Activated CD8-positive, alpha-beta T cell treated with anti-CD3 and anti-CD28 coated beads for 36 hours (primary cell): Measurements from ENCODE around the gene KIAA2012. TPM values are rescaled to one million over a fixed set of nuclear protein-coding genes. Genes with fewer than 3 reads are reported as not detected.
A peak's percentile ranks its signal among the peaks of the same experiment; 100 is the strongest.

Source experiments
- ATAC-seq: fragments of 200-7000 bp; cut with Tn5 transposase; one replicate; pipeline ENCODE4 v1.10.0; 2021; ENCODE audit warnings: mild to moderate bottlenecking, moderate library complexity
- CTCF ChIA-PET: fragments of 350-600 bp; sonication (Branson Sonifier 250); formaldehyde crosslinking; loops from one replicate; lab custom pipeline; 2021; ENCODE audit warnings: antibody characterized with exemption; lab: Charles Lee
- POLR2A ChIA-PET: fragments of 350-600 bp; sonication (Branson Sonifier 250); formaldehyde crosslinking; loops from one replicate; lab custom pipeline; 2021; ENCODE audit warnings: antibody characterized with exemption; lab: Charles Lee
- DNase-seq: peaks from one replicate; pipeline ENCODE4 v3.0.0-alpha.2; 2020
- H3K27ac Mint-ChIP-seq: one replicate; pipeline ENCODE4 v1.8.0; 2021; ENCODE audit warnings: mild to moderate bottlenecking, mixed read lengths
- H3K27me3 Mint-ChIP-seq: one replicate; pipeline ENCODE4 v1.8.0; 2021; ENCODE audit warnings: mixed read lengths
- H3K36me3 Mint-ChIP-seq: one replicate; pipeline ENCODE4 v1.8.0; 2021; ENCODE audit warnings: low read depth, mixed read lengths
- H3K4me1 Mint-ChIP-seq: one replicate; pipeline ENCODE4 v1.8.0; 2021; ENCODE audit warnings: low read depth, mixed read lengths
- H3K4me3 Mint-ChIP-seq: one replicate; pipeline ENCODE4 v1.8.0; 2021; ENCODE audit warnings: mild to moderate bottlenecking, moderate library complexity, mixed read lengths
- H3K9me3 Mint-ChIP-seq: one replicate; pipeline ENCODE4 v1.8.0; 2021; ENCODE audit warnings: mixed read lengths
- intact Hi-C: fragments of 100-400 bp; cut with micrococcal nuclease; formaldehyde crosslinking; loops from one replicate; pipeline ENCODE4 v1.10.0; 2022
- total RNA-seq, 2 experiments: library from RNA; stranded (reverse); gene quantifications; one replicate each; pipeline ENCODE4 v1.2.3, GENCODE V29; 2021
- TF ChIP-seq, protein P1 (sequence below): fragments of 200-600 bp; IDR thresholded peaks from one replicate; pipeline ENCODE4 v1.8.0; 2022; ENCODE audit warnings: antibody characterized with exemption, mild to moderate bottlenecking

Gene KIAA2012
- total RNA-seq, 2 experiments from 2014 or later, result not detected

GRCh38 chr2:202165945-202166344, 92.9 kb downstream of the KIAA2012 start:
- ATAC-seq (no peak), DNase-seq (no peak)
- Mint-ChIP-seq H3K36me3 (no peaks in the 10 kb centered on the region), H3K27ac (no peak overlapping the region), H3K27me3 (peaks cover 12% of the 10 kb centered on the region), H3K4me1 (peaks cover 15% of the 10 kb centered on the region), H3K9me3 (no peaks in the 10 kb centered on the region), H3K4me3 (no peak overlapping the region)
- intact Hi-C loops, result no loop called here
- ChIA-PET CTCF (interaction anchor here (1.0 to 3.3 kb wide), 3 partner anchors 10 to 305 kb away, joined by 3 to 11 read pairs (median 3); no protein-coding TSS in a partner anchor), POLR2A (no interaction called here)
- TF ChIP-seq, protein P1, sequence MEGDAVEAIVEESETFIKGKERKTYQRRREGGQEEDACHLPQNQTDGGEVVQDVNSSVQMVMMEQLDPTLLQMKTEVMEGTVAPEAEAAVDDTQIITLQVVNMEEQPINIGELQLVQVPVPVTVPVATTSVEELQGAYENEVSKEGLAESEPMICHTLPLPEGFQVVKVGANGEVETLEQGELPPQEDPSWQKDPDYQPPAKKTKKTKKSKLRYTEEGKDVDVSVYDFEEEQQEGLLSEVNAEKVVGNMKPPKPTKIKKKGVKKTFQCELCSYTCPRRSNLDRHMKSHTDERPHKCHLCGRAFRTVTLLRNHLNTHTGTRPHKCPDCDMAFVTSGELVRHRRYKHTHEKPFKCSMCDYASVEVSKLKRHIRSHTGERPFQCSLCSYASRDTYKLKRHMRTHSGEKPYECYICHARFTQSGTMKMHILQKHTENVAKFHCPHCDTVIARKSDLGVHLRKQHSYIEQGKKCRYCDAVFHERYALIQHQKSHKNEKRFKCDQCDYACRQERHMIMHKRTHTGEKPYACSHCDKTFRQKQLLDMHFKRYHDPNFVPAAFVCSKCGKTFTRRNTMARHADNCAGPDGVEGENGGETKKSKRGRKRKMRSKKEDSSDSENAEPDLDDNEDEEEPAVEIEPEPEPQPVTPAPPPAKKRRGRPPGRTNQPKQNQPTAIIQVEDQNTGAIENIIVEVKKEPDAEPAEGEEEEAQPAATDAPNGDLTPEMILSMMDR, result no peak

DNA sequence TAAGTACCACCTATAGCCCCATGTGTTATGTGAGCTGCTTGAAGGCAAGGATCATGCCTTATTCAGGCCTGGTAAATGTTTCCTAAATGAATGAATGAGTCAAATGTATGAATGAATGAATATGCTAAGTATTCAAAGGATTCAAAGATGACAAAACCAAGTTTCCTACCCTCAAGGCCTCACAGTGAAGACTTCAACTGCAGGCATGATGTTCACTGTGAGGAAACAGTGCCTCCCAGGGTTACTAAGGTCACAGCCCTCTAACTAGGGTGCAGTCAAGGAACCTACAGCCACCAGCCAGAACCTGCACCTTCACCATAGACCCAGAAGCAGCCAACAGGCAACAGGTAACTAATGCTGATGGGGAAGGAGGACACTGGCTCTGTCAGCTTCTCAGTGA, 96.1 kb downstream of the KIAA2012 start:
- H3K9me3 Mint-ChIP-seq, result no peaks in the 10 kb centered on the region
- peak; percentile 22 for ATAC-seq
- POLR2A ChIA-PET, result no interaction called here
- H3K27ac Mint-ChIP-seq, result no peak overlapping the region
- no peak overlapping the region for H3K4me3 Mint-ChIP-seq
- CTCF ChIA-PET, result interaction anchor here (2.4 kb wide), 1 partner anchor 9 kb away, joined by 11 read pairs; no protein-coding TSS in a partner anchor
- TF ChIP-seq, protein P1, result no peak
- no peak for DNase-seq
- peaks cover 32% of the 10 kb centered on the region for H3K4me1 Mint-ChIP-seq
- intact Hi-C loops, result no loop called here
- H3K27me3 Mint-ChIP-seq, result peaks cover 16% of the 10 kb centered on the region
- H3K36me3 Mint-ChIP-seq, result no peaks in the 10 kb centered on the region

DNA sequence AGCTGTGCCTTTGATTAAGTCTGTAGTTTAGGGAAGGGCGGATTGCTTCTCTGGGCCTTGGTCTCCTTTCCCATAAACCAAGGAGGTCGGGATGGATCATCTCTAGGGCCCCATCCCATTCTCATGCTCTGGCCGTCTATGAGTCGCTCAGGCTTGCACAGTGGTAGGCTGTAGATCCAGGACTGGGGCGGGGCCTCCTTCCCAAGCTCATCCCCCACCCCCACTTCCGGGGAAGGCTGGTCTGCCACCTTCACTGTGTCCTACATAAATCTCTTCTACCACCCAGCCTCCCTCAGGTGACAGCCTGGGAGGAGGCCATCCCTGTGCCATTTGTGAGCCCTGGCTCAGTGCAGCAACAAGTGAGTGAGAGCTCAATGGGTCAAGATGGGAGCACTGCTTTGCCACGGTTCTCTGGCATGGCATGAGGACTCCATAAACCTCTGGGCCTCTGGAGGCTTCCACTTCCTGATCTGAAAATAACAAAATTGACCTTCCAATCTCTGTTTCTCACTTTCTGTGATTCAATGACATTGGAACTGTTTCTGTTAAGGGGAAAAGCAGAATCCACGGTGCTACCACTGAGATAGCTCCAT, 96.9 kb downstream of the KIAA2012 start:
- ATAC-seq (no peak), DNase-seq (no peak)
- H3K36me3 Mint-ChIP-seq, result no peaks in the 10 kb centered on the region
- H3K4me3 Mint-ChIP-seq, result no peak overlapping the region
- TF ChIP-seq, protein P1, result no peak
- no peak overlapping the region for H3K27ac Mint-ChIP-seq
- ChIA-PET POLR2A (no interaction called here), CTCF (interaction anchor here (2.4 to 3.1 kb wide), 2 partner anchors 8 to 310 kb away, joined by 11 read pairs; no protein-coding TSS in a partner anchor)
- peaks cover 32% of the 10 kb centered on the region for H3K4me1 Mint-ChIP-seq
- no peaks in the 10 kb centered on the region for H3K9me3 Mint-ChIP-seq
- intact Hi-C loops, result no loop called here
- peaks cover 16% of the 10 kb centered on the region for H3K27me3 Mint-ChIP-seq

DNA sequence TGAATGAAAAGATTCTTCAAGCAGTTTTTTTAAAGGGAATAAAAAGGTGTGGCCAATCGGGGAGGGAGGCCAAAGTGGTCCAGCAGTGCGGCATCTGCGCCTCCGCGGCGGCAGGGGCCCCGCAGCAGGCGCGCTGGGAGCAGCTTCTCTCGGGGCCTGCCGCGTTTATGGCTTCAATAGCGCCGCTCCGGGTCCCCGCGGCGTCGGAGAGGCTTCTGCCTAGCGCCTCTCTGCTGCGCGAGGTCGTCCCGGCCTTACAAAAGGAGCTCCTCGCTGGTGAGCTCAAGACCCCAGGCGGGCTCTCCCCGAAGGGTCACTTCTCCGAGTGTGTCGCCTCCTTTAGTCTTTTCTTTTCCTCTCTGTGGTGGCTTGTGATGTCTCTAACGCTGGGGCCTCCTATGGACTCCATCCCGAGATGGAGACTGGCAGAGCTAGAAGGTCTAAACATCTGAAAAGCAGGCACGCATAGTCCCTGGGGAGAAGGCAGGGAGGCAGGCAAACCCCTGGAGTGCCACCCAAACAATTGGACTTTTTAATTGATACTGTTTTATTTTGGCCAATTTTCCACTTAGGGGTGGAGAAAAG, 98.3 kb downstream of the KIAA2012 start:
- Mint-ChIP-seq H3K9me3 (no peaks in the 10 kb centered on the region), H3K27me3 (peaks cover 13% of the 10 kb centered on the region), H3K27ac (no peak overlapping the region), H3K4me1 (peaks cover 34% of the 10 kb centered on the region), H3K36me3 (no peaks in the 10 kb centered on the region), H3K4me3 (no peak overlapping the region)
- DNase-seq, result peak; percentile 19
- peak; percentile 26 for ATAC-seq
- ChIA-PET CTCF (interaction anchor here (1.1 to 3.1 kb wide), 2 partner anchors 46 to 311 kb away, joined by 3 to 11 read pairs; no protein-coding TSS in a partner anchor), POLR2A (no interaction called here)
- intact Hi-C loops, result no loop called here
- TF ChIP-seq, protein P1, result no peak
